Measurements from ENCODE around the gene FGA.

- no peak for TF ChIP-seq CTCF (IDR thresholded peaks at IDR 0.05; ENCODE audit: low read length)
- TF ChIP-seq EZH2 (optimal IDR thresholded peaks at IDR 0.05; ENCODE audit: low read depth, low read length), result no peak
These were observed 5.3 kb upstream of the FGA start for GRCh38 chr4:154595807-154596206.

All from MM.1S (cell line).